Measurements from ENCODE around the gene STH. TPM values are rescaled to one million over a fixed set of nuclear protein-coding genes. Genes with fewer than 3 reads are reported as not detected.

Gene STH
- polyA plus RNA-seq, 2 of the 4 experiments (the other 2 are of a cell fraction): not detected

DNA sequence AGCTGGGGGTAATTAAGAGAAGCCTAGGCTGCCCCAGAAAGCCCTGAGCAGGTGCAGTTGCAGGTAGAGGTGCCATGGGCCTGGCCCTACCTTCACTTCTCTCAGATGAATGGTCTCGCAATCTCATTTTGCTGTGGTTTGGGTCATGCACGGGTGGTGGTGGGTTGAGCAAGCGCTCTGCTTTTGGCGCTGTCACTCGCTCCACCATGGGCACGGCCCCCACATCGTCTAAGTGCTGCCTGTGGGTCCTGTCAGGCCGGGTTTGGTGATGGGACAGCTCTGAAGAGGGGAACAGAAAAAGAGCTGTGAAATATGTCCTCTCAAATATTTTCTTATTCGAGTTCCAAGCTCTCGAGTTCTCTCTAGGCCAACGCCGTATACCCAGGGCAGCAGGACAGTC, 39.9 kb downstream of the STH start:
- no peak overlapping the region for H3K4me3 ChIP-seq
- ATAC-seq (no peak), DNase-seq (ENCODE audit: low read depth in 1 of 2, low spot score in 1 of 2) (no peak), FAIRE-seq (no peak)
- POLR2A ChIA-PET: no interaction called here
- no peaks in the 10 kb centered on the region for H3K9me3 ChIP-seq
- peaks cover 2% of the 10 kb centered on the region; the same call in 2 of the 3 replicates for H3K4me1 ChIP-seq
- CTCF ChIA-PET: interaction anchor here (0.9 to 10.5 kb wide), 13 partner anchors 11 to 172 kb away, joined by 3 to 83 read pairs (median 5); partner anchors contain the start of gene KANSL1
- 96% methylated on average over 12 of the region's 12 CpGs for WGBS (ENCODE audit: missing lambda C conversion rate)
- no peak for TF ChIP-seq RNF2 (IDR thresholded peaks at IDR 0.05; ENCODE audit: borderline replicate concordance, low read depth)
- TF ChIP-seq FOSL2 (IDR thresholded peaks at IDR 0.05): no peak
- no peak for TF ChIP-seq FOSL2 (CRISPR knock-in tag; IDR thresholded peaks at IDR 0.05)
- no peak for TF ChIP-seq CEBPB (IDR thresholded peaks at IDR 0.05)
- TF ChIP-seq ZFP36 (IDR thresholded peaks at IDR 0.05; ENCODE audit: borderline replicate concordance, partially characterized antibody): no peak
- TF ChIP-seq HMGXB4 (CRISPR knock-in tag; IDR thresholded peaks at IDR 0.05; ENCODE audit: borderline replicate concordance): no peak
- TF ChIP-seq HOXB5 (CRISPR knock-in tag; IDR thresholded peaks at IDR 0.05): no peak
- H3K27ac ChIP-seq: no peak overlapping the region
- H3K4me2 ChIP-seq: no peak overlapping the region

DNA sequence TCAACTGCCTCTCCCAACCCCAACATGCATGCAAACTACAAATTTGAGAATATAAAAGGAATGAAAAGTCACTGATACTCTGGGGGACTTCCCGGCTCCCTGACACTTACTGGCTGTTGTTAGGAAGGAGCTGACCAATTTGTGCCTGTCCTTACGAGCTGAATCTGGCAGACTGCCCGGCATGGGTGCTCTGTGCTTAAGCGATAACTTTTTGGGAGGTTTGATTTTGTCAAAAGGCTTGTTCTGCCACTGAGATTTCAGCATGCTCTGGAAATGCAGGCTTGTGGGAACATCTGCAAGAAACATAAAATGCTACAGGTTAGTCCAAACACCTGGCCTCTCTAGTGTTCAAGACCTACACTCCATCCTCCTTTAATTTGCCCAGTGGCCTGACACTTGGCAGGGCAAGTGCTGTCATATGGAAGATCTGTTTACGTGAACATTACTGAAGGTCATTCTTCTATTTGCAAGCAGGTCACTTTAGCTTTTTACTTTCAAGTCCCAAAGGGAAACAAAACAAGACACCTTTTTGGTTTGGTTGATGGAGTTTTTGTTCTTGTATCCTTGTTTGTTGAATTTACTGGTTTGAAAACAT, 40.6 kb downstream of the STH start:
- CTCF ChIA-PET: interaction anchor here (0.9 to 10.5 kb wide), 12 partner anchors 11 to 171 kb away, joined by 3 to 83 read pairs (median 6); partner anchors contain the start of gene KANSL1
- DNase-seq (ENCODE audit: low read depth in 1 of 2, low spot score in 1 of 2): no peak
- TF ChIP-seq RFX5 (IDR thresholded peaks at IDR 0.05) (no peak), FOSL2 (IDR thresholded peaks at IDR 0.05) (no peak), FOSL2 (CRISPR knock-in tag; IDR thresholded peaks at IDR 0.05) (no peak), RARB (CRISPR knock-in tag; IDR thresholded peaks at IDR 0.05) (no peak), HOXB13 (CRISPR knock-in tag; IDR thresholded peaks at IDR 0.05; ENCODE audit: low read depth) (no peak), HOXA7 (CRISPR knock-in tag; IDR thresholded peaks at IDR 0.05) (no peak), ZNF302 (CRISPR knock-in tag; IDR thresholded peaks at IDR 0.05) (no peak), ZC3H11A (IDR thresholded peaks at IDR 0.05) (no peak), ATOH8 (CRISPR knock-in tag; IDR thresholded peaks at IDR 0.05; ENCODE audit: low read depth) (no peak), EHMT2 (IDR thresholded peaks at IDR 0.05; ENCODE audit: low read depth) (no peak), FOXS1 (CRISPR knock-in tag; IDR thresholded peaks at IDR 0.05) (no peak), ZFP36 (IDR thresholded peaks at IDR 0.05; ENCODE audit: borderline replicate concordance, partially characterized antibody) (no peak), KDM1A (IDR thresholded peaks at IDR 0.05; ENCODE audit: low read depth) (no peak), REST (IDR thresholded peaks at IDR 0.05) (no peak), USF2 (IDR thresholded peaks at IDR 0.05) (no peak), HOXB5 (CRISPR knock-in tag; IDR thresholded peaks at IDR 0.05) (no peak), KDM5A (IDR thresholded peaks at IDR 0.05) (no peak), RNF2 (IDR thresholded peaks at IDR 0.05; ENCODE audit: borderline replicate concordance, low read depth) (no peak), SREBF2 (IDR thresholded peaks at IDR 0.05) (no peak)
- TF ChIP-seq, protein P1, sequence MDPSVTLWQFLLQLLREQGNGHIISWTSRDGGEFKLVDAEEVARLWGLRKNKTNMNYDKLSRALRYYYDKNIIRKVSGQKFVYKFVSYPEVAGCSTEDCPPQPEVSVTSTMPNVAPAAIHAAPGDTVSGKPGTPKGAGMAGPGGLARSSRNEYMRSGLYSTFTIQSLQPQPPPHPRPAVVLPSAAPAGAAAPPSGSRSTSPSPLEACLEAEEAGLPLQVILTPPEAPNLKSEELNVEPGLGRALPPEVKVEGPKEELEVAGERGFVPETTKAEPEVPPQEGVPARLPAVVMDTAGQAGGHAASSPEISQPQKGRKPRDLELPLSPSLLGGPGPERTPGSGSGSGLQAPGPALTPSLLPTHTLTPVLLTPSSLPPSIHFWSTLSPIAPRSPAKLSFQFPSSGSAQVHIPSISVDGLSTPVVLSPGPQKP (IDR thresholded peaks at IDR 0.05; ENCODE audit: low read depth, low read length): no peak
- TF ChIP-seq, protein P2, sequence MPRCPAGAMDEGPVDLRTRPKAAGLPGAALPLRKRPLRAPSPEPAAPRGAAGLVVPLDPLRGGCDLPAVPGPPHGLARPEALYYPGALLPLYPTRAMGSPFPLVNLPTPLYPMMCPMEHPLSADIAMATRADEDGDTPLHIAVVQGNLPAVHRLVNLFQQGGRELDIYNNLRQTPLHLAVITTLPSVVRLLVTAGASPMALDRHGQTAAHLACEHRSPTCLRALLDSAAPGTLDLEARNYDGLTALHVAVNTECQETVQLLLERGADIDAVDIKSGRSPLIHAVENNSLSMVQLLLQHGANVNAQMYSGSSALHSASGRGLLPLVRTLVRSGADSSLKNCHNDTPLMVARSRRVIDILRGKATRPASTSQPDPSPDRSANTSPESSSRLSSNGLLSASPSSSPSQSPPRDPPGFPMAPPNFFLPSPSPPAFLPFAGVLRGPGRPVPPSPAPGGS (IDR thresholded peaks at IDR 0.05): no peak

More for the DNA sequence above, 40.6 kb downstream of the STH start:
- POLR2A ChIA-PET: no interaction called here
- Histone ChIP-seq H3K9me3 (no peaks in the 10 kb centered on the region), H3K27ac (no peak overlapping the region), H3K4me3 (no peak overlapping the region), H3K4me2 (no peak overlapping the region), H3K4me1 (peaks cover 9% of the 10 kb centered on the region)
- ATAC-seq (no peak), FAIRE-seq (peak; percentile 46)
- 90% methylated on average over 5 of the region's 5 CpGs for WGBS (ENCODE audit: missing lambda C conversion rate)

Data from A549 (cell line).